ENCODE measurements around the gene DNAJC2.

DNAJC2 gene

DNA sequence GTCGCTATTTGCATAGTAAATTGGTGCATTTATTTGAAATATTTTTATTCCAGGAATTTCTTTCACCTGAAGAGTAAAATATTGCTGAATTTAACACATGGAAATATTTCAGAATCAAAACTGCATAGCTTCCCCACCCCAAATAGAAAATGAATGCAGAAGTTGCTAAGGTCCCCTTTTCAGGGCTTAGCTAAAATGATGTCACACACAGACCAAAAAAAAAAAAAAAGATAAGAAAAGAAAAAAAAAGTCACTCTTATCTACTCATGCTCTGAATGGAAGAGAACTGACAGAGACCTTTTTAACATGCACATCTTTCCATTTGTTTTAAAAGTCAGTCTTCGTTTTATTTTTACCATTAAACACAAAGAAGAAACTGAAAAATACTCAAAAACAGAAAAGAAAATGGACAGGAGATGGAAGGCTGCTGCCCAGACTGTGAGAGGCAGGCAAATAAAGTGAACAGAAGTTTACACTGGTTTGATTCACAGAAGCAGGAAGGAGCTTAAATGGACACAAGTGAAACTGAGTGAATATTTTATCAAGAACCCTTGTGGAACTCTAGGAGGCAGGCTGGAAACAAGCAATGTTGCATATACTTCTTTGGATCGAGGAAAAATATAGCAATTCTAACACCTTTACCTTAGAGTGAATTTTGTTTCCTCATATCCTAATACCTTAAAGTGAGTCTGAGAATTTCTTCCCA is 34.9 kb upstream of the DNAJC2 start:
- H3K4me1 ChIP-seq (ENCODE audit: control insufficient read depth in 2 of 2, insufficient read depth in 2 of 2, low read length in 2 of 2): no peaks in the 10 kb centered on the region

GRCh38 chr7:103373866-103374643 is 29.5 kb upstream of the DNAJC2 start:
- H3K4me1 ChIP-seq (ENCODE audit: control insufficient read depth in 2 of 2, insufficient read depth in 2 of 2, low read length in 2 of 2): no peaks in the 10 kb centered on the region
- no peaks in the 10 kb centered on the region for H3K9me3 ChIP-seq (ENCODE audit: control insufficient read depth in 2 of 2, low read length in 2 of 2)
- no peak overlapping the region for H3K27ac ChIP-seq (ENCODE audit: low read depth in 2 of 2, low read length in 2 of 2)
- H3K27me3 ChIP-seq (ENCODE audit: control insufficient read depth in 2 of 2, insufficient read depth in 2 of 2, low read length in 2 of 2): no peaks in the 10 kb centered on the region
- H3K9ac ChIP-seq (ENCODE audit: low read depth in 1 of 2, low read length in 2 of 2): no peak overlapping the region
- H3K36me3 ChIP-seq (ENCODE audit: control insufficient read depth in 2 of 2, insufficient read depth in 2 of 2, low read length in 2 of 2): peaks cover 4 to 5% of the 10 kb centered on the region in 2 donors
- no peak overlapping the region for H3K4me3 ChIP-seq (ENCODE audit: low read length in 2 of 2)

More for the DNA sequence above, 34.9 kb upstream of the DNAJC2 start:
- Histone ChIP-seq H3K9me3 (ENCODE audit: control insufficient read depth in 2 of 2, low read length in 2 of 2) (no peaks in the 10 kb centered on the region), H3K36me3 (ENCODE audit: control insufficient read depth in 2 of 2, insufficient read depth in 2 of 2, low read length in 2 of 2) (no peaks in the 10 kb centered on the region), H3K4me3 (ENCODE audit: low read length in 2 of 2) (no peak overlapping the region), H3K27ac (ENCODE audit: low read depth in 2 of 2, low read length in 2 of 2) (no peak overlapping the region), H3K9ac (ENCODE audit: low read depth in 1 of 2, low read length in 2 of 2) (no peak overlapping the region), H3K27me3 (ENCODE audit: control insufficient read depth in 2 of 2, insufficient read depth in 2 of 2, low read length in 2 of 2) (no peaks in the 10 kb centered on the region)

DNA sequence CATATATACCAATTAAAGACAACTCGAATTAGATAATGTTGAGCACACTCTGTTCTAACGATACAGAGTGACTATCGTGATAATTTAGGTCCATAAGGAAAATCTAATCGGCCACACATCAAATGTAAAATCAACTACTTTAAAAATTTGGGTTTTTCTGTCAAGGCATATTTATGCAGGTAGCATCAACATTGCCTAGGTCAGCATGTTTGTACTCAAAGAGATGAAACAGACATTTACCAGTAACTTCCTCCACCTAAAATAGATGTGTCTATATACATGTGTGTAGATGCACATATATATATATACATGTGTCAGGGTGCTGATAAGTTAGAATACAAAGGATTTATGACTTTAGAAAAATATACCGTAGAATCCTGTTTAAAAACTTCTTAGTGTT is 24.9 kb upstream of the DNAJC2 start:
- H3K4me3 ChIP-seq (ENCODE audit: low read length in 2 of 2): no peak overlapping the region
- H3K4me1 ChIP-seq (ENCODE audit: control insufficient read depth in 2 of 2, insufficient read depth in 2 of 2, low read length in 2 of 2): no peaks in the 10 kb centered on the region
- no peaks in the 10 kb centered on the region for H3K9me3 ChIP-seq (ENCODE audit: control insufficient read depth in 2 of 2, low read length in 2 of 2)
- H3K27ac ChIP-seq (ENCODE audit: low read depth in 2 of 2, low read length in 2 of 2): no peak overlapping the region
- H3K9ac ChIP-seq (ENCODE audit: low read depth in 1 of 2, low read length in 2 of 2): no peak overlapping the region
- H3K36me3 ChIP-seq (ENCODE audit: control insufficient read depth in 2 of 2, insufficient read depth in 2 of 2, low read length in 2 of 2): peaks cover 43 to 46% of the 10 kb centered on the region in 2 donors
- no peaks in the 10 kb centered on the region for H3K27me3 ChIP-seq (ENCODE audit: control insufficient read depth in 2 of 2, insufficient read depth in 2 of 2, low read length in 2 of 2)

- Histone ChIP-seq H3K27me3 (ENCODE audit: control insufficient read depth in 2 of 2, insufficient read depth in 2 of 2, low read length in 2 of 2) (no peaks in the 10 kb centered on the region), H3K27ac (ENCODE audit: low read depth in 2 of 2, low read length in 2 of 2) (no peak overlapping the region), H3K4me3 (ENCODE audit: low read length in 2 of 2) (peak overlapping the region in 1 of 2 donors; percentile 99)
Measured at GRCh38 chr7:103349805-103350204, 5.2 kb upstream of the DNAJC2 start.

DNA sequence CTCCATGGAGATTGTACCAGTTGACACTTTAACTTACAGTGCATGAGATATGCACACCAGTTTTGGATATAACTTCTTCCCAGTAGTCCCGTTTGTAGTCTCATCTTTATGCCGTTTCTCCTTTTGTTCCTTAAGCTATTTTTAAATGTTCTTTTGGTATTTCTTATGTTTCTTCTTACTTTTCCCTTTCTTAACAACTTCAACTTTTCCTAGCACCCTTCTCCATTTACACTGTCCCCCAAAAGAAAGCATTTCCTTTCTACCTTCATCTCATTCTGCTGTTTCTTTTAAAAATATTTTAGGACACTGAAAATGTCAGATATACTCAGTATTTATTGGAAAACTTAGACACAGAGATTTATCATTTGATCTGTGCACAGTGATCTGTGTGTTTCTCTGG is 4.4 kb upstream of the DNAJC2 start:
- Histone ChIP-seq H3K36me3 (ENCODE audit: control insufficient read depth in 2 of 2, insufficient read depth in 2 of 2, low read length in 2 of 2) (peaks cover 6 to 12% of the 10 kb centered on the region in 2 donors), H3K9ac (ENCODE audit: low read depth in 1 of 2, low read length in 2 of 2) (no peak overlapping the region), H3K27me3 (ENCODE audit: control insufficient read depth in 2 of 2, insufficient read depth in 2 of 2, low read length in 2 of 2) (no peaks in the 10 kb centered on the region), H3K4me3 (ENCODE audit: low read length in 2 of 2) (peak overlapping the region in 1 of 2 donors; percentile 99), H3K9me3 (ENCODE audit: control insufficient read depth in 2 of 2, low read length in 2 of 2) (no peaks in the 10 kb centered on the region), H3K4me1 (ENCODE audit: control insufficient read depth in 2 of 2, insufficient read depth in 2 of 2, low read length in 2 of 2) (peaks cover 11 to 22% of the 10 kb centered on the region in 2 donors), H3K27ac (ENCODE audit: low read depth in 2 of 2, low read length in 2 of 2) (no peak overlapping the region)

More at GRCh38 chr7:103349805-103350204, 5.2 kb upstream of the DNAJC2 start:
- Histone ChIP-seq H3K9me3 (ENCODE audit: control insufficient read depth in 2 of 2, low read length in 2 of 2) (no peaks in the 10 kb centered on the region), H3K4me1 (ENCODE audit: control insufficient read depth in 2 of 2, insufficient read depth in 2 of 2, low read length in 2 of 2) (peaks cover 11 to 20% of the 10 kb centered on the region in 2 donors), H3K36me3 (ENCODE audit: control insufficient read depth in 2 of 2, insufficient read depth in 2 of 2, low read length in 2 of 2) (peaks cover 10 to 17% of the 10 kb centered on the region in 2 donors), H3K9ac (ENCODE audit: low read depth in 1 of 2, low read length in 2 of 2) (no peak overlapping the region)

DNA sequence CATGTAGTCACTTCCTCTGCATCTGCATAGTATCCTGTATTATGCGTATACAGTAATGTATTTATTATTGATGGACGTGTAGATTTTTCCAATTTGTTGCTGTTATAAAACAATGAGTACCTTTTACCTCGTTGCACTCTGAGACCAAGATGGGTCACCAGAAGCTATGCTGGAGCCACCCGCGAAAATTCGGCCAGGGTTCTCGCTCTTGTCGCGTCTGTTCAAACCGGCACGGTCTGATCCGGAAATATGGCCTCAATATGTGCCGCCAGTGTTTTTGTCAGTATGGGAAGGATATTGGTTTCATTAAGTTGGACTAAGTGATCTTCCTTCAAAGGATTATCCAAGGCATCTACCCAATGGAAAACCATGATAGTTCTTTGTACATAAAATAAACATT is 3.9 kb upstream of the DNAJC2 start:
- Histone ChIP-seq H3K9me3 (ENCODE audit: control insufficient read depth in 2 of 2, low read length in 2 of 2) (no peaks in the 10 kb centered on the region), H3K36me3 (ENCODE audit: control insufficient read depth in 2 of 2, insufficient read depth in 2 of 2, low read length in 2 of 2) (peaks cover 6 to 12% of the 10 kb centered on the region in 2 donors), H3K9ac (ENCODE audit: low read depth in 1 of 2, low read length in 2 of 2) (peak overlapping the region; percentile 41 to 88), H3K4me1 (ENCODE audit: control insufficient read depth in 2 of 2, insufficient read depth in 2 of 2, low read length in 2 of 2) (peaks cover 15 to 27% of the 10 kb centered on the region in 2 donors), H3K27ac (ENCODE audit: low read depth in 2 of 2, low read length in 2 of 2) (no peak overlapping the region), H3K4me3 (ENCODE audit: low read length in 2 of 2) (peak overlapping the region; percentile 99), H3K27me3 (ENCODE audit: control insufficient read depth in 2 of 2, insufficient read depth in 2 of 2, low read length in 2 of 2) (no peaks in the 10 kb centered on the region)

DNA sequence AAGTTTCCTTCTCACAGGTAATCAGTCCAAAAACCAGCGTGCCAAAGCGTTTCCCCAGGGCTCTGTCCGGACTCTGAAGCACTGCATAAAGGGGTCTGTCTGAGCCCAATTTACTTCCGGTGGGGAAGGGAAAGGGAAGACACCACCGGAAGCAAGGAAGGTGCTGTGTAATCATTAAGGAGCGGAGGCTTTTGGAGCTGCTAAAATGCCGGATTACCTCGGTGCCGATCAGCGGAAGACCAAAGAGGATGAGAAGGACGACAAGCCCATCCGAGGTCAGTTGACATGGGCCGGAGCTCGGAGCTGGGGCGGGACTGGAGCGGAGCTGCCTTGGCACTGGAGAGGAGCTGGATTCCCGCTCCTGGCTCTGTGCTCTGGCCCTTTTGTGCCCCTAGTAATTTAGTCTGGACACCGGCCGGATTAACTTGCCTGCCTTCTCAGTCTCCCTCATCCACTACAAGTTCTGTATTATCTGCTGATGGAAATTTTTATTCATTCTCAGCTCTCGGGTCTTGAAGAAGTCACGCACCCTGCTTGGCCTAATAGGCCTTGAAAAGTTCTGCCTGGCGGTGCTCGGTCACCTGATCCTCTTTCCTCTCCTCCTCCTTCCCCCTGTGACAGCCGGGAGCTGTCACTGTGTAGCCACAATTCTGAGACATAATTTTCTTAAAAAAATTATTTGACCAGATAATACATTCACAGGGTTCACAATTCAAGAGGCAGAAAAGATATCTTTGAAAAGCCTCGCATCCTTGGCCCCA is 3.1 kb upstream of the DNAJC2 start, which contains the start of gene PSMC2:
PSMC2 (plus strand) TSS at position 137 of the 761 bp plus-strand sequence; CDS start at position 206, 69 bp downstream.
- H3K36me3 ChIP-seq (ENCODE audit: control insufficient read depth in 2 of 2, insufficient read depth in 2 of 2, low read length in 2 of 2): peaks cover 5 to 11% of the 10 kb centered on the region in 2 donors
- H3K4me3 ChIP-seq (ENCODE audit: low read length in 2 of 2): peak within 1 kb of the TSS; percentile 99
- no peaks in the 10 kb centered on the region for H3K9me3 ChIP-seq (ENCODE audit: control insufficient read depth in 2 of 2, low read length in 2 of 2)
- H3K9ac ChIP-seq (ENCODE audit: low read depth in 1 of 2, low read length in 2 of 2): peak within 1 kb of the TSS; percentile 88 to 94
- H3K4me1 ChIP-seq (ENCODE audit: control insufficient read depth in 2 of 2, insufficient read depth in 2 of 2, low read length in 2 of 2): peaks cover 18 to 30% of the 10 kb centered on the region in 2 donors
- peak within 1 kb of the TSS; percentile 83 to 90 for H3K27ac ChIP-seq (ENCODE audit: low read depth in 2 of 2, low read length in 2 of 2)
- H3K27me3 ChIP-seq (ENCODE audit: control insufficient read depth in 2 of 2, insufficient read depth in 2 of 2, low read length in 2 of 2): no peaks in the 10 kb centered on the region

DNA sequence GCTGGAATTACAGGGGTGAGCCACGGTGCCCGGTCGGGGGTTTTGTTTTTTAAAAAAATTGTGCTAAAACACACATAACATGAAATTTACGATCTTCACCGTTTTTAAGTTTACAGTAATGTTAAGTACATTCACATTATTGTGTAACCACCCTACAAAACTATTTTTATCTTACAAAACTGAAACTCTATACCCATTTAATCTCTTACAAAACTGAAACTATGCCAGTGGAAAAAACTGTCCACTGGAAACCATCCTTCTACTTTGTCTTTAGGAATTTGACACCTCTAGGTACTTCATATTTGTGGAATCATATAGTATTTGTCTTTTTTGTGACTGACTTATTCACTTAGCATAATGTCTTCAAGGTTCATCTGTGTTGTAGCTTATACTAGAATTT is 1.8 kb upstream of the DNAJC2 start:
- H3K9me3 ChIP-seq (ENCODE audit: control insufficient read depth in 2 of 2, low read length in 2 of 2): no peaks in the 10 kb centered on the region
- H3K4me3 ChIP-seq (ENCODE audit: low read length in 2 of 2): no peak overlapping the region
- no peaks in the 10 kb centered on the region for H3K27me3 ChIP-seq (ENCODE audit: control insufficient read depth in 2 of 2, insufficient read depth in 2 of 2, low read length in 2 of 2)
- peaks cover 4 to 12% of the 10 kb centered on the region in 2 donors for H3K36me3 ChIP-seq (ENCODE audit: control insufficient read depth in 2 of 2, insufficient read depth in 2 of 2, low read length in 2 of 2)
- H3K4me1 ChIP-seq (ENCODE audit: control insufficient read depth in 2 of 2, insufficient read depth in 2 of 2, low read length in 2 of 2): peaks cover 18 to 30% of the 10 kb centered on the region in 2 donors
- H3K27ac ChIP-seq (ENCODE audit: low read depth in 2 of 2, low read length in 2 of 2): no peak overlapping the region
- H3K9ac ChIP-seq (ENCODE audit: low read depth in 1 of 2, low read length in 2 of 2): no peak overlapping the region

GRCh38 chr7:103343758-103344452 is 662 bp downstream of the DNAJC2 start:
- H3K36me3 ChIP-seq (ENCODE audit: control insufficient read depth in 2 of 2, insufficient read depth in 2 of 2, low read length in 2 of 2): peaks cover 14 to 21% of the 10 kb centered on the region in 2 donors
- H3K4me3 ChIP-seq (ENCODE audit: low read length in 2 of 2): peak overlapping the region; percentile 94 to 99
- H3K4me1 ChIP-seq (ENCODE audit: control insufficient read depth in 2 of 2, insufficient read depth in 2 of 2, low read length in 2 of 2): peaks cover 18 to 28% of the 10 kb centered on the region in 2 donors
- H3K9me3 ChIP-seq (ENCODE audit: control insufficient read depth in 2 of 2, low read length in 2 of 2): no peaks in the 10 kb centered on the region
- peak overlapping the region; percentile 87 to 97 for H3K9ac ChIP-seq (ENCODE audit: low read depth in 1 of 2, low read length in 2 of 2)
- H3K27me3 ChIP-seq (ENCODE audit: control insufficient read depth in 2 of 2, insufficient read depth in 2 of 2, low read length in 2 of 2): no peaks in the 10 kb centered on the region
- peak overlapping the region; percentile 72 to 82 for H3K27ac ChIP-seq (ENCODE audit: low read depth in 2 of 2, low read length in 2 of 2)
